GM06990 (cell line): ENCODE results near the gene MAML3.

Source experiments
- DNase-seq: peaks from one replicate; pipeline ENCODE4 v3.0.0-alpha.2; 2011; ENCODE audit not compliant: insufficient read length; ENCODE audit errors: extremely low read depth
- H3K27me3 ChIP-seq: replicated peaks from 2 replicates; pipeline ENCODE4 v1.6.0; 2011; ENCODE audit warnings: low read length; ENCODE audit not compliant: control insufficient read depth, insufficient read depth
- H3K36me3 ChIP-seq: 2 replicates; pipeline ENCODE4 v1.5.1; 2011; ENCODE audit warnings: low read length; ENCODE audit not compliant: control insufficient read depth, insufficient read depth
- H3K4me3 ChIP-seq: replicated peaks from 2 replicates; pipeline ENCODE4 v1.5.1; 2011; ENCODE audit warnings: low read depth, mild to moderate bottlenecking, control low read depth, low read length
- CTCF ChIP-seq: IDR thresholded peaks from 2 replicates; pipeline ENCODE4 v1.5.1; 2011; ENCODE audit warnings: low read length, control low read depth, mild to moderate bottlenecking, inconsistent platforms; ENCODE audit not compliant: insufficient read depth, poor library complexity, severe bottlenecking

MAML3 gene

GRCh38 chr4:139910106-139910505 is 243.9 kb downstream of the MAML3 start:
- DNase-seq = no peak
- no peak for TF ChIP-seq CTCF

GRCh38 chr4:139908636-139909437 is 245.1 kb downstream of the MAML3 start:
- no peaks in the 10 kb centered on the region for H3K27me3 ChIP-seq
- DNase-seq = no peak
- TF ChIP-seq CTCF = no peak
- H3K36me3 ChIP-seq = no peaks in the 10 kb centered on the region
- H3K4me3 ChIP-seq = no peak overlapping the region

More at GRCh38 chr4:139910106-139910505, 243.9 kb downstream of the MAML3 start:
- no peak overlapping the region for H3K4me3 ChIP-seq
- no peaks in the 10 kb centered on the region for H3K36me3 ChIP-seq
- no peaks in the 10 kb centered on the region for H3K27me3 ChIP-seq

GRCh38 chr4:139907001-139907809 is 246.8 kb downstream of the MAML3 start:
- H3K36me3 ChIP-seq = no peaks in the 10 kb centered on the region
- peak; percentile 18 for DNase-seq
- TF ChIP-seq CTCF = no peak
- no peaks in the 10 kb centered on the region for H3K27me3 ChIP-seq
- H3K4me3 ChIP-seq = no peak overlapping the region

- no peak for TF ChIP-seq CTCF
- no peaks in the 10 kb centered on the region for H3K36me3 ChIP-seq
- no peak for DNase-seq
- no peak overlapping the region for H3K4me3 ChIP-seq
- no peaks in the 10 kb centered on the region for H3K27me3 ChIP-seq
Measured at GRCh38 chr4:139905489-139905888, 248.5 kb downstream of the MAML3 start.

GRCh38 chr4:139904406-139904805 is 249.6 kb downstream of the MAML3 start:
- no peaks in the 10 kb centered on the region for H3K36me3 ChIP-seq
- H3K27me3 ChIP-seq = no peaks in the 10 kb centered on the region
- TF ChIP-seq CTCF = no peak
- no peak for DNase-seq
- H3K4me3 ChIP-seq = no peak overlapping the region
